Ammon's horn (tissue), 1 donor: ENCODE measurements around the gene ANK3.

Experiments
- DNase-seq: peaks from one replicate; pipeline ENCODE4 v3.0.0-alpha.2; 2016; ENCODE audit warnings: low spot score

The ANK3 gene

DNA sequence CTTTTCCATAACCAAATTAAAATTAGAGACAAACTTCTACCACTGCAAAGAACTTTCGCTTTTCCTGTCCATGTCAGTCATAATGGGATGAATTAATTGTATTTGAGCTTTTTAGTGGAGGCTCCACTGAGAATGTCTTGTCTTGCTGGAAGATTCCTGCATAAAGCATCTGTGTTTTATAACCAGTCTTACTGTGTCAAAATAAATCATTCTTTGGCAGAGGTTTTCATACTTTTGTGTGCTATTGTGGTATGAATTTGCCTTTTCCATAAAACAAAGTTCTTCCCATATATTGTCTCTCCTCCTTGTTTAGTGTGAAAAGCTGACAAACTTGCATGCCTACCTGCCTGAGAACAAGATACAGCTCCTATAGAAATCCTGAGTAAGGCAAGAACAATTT is 358.5 kb downstream of the ANK3 start:
- no peak for DNase-seq

DNA sequence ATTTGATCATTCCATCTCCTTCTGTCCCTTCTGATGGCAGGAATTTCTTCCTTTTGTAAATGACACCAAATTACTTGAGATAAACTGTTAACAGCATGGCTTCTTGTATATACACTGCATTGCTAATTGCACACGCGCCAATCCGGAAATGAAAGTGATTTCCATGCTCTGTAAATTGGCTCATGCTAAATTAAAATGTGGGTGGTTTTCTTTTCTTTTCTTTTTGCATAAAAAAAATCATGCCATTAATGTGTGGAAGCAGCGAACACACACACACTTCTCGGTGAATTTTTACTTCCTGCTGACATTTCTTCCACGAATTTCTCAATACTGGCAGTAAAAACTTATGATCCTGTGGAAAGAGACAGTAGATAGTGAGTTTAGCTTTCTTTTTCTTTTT is 360.2 kb downstream of the ANK3 start:
- no peak for DNase-seq

DNA sequence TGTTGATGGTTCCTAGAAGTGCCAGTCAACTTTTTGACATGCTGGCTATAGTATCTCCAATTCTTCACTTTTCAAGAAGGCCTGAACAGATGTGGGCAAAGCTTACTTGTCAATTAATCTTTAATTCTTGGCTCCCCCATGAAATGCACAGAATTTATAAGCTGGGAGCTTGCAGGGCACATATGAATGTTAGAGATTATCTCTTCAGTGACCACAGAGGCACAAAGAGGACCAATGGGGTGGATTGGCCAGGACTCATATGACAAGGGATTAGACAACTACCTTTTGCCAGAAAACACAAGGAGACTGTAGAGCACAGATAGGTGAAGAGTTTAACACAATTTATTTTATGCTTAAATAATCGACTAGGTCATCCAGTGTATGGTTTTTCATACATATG is 361.6 kb downstream of the ANK3 start:
- DNase-seq = no peak

DNA sequence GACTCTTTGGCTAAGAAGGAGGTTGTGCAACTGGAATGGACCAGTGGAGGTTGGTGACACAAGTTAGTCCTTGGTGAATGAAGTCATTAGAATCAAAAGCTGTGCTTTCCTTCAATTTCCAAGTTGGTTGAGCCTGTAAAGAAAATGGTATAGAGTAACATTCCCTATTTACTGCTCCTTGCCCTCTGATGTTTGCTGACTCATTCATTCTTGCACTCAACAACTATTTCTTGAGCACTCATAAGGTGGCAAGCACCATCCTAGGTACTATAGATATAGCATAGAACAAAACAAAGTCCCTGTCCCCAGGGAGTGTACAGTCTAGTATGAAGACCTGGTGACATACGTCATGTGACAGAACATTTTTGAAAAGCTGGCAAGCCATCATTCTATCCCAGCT is 364.4 kb downstream of the ANK3 start:
- DNase-seq = no peak

DNA sequence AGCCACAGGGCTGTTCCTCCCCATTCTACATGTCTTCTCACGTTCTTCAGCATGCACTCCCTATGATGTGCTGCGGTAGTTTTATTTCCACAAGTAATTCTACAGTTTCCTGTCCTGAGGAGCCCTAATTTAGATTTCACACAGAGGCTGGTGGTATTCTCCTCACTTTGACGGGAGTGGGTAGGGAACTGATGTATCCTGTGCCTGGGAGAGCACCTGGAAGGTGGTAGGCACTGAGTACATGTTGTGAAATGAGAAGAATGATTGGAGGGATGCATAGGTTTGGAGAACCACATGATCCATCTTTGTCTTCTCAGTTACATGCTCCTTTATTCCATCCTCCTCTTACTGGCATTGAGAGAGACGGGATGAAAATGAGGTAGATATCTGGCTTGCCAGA is 365.2 kb downstream of the ANK3 start:
- DNase-seq = no peak

DNA sequence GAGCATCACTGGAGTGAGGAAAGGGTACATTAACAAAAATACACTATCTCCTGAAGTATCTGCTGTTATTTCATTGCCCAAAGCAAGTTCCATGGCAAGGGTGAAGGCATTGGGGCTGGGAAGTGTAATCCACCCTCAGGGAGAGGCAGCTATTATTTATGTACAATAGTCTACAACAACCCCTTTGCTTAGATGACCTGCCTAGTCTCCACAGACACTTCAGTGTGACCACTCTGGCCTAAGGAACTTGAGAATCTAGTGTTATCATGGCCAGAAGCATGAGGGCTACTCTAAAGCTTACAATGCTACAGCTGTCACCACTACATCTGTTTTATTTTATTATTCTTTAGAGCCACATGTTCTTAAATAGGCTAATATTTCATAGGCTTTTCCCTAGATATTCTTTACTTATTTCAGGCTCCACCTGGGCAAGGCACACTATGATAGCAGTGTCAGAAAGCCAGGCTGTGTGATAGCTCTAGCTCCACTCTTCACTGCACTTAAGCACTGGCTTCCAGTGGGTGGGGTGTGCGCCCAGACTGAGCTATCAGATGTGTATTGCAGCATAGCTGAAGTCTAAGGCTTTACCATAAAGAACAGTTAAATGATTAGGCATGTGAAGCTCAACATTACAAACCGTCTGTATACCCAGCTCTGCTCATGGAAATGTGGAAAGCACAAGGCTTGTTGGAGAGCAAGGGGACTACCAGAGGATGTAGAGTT is 366.4 kb downstream of the ANK3 start:
- no peak for DNase-seq

DNA sequence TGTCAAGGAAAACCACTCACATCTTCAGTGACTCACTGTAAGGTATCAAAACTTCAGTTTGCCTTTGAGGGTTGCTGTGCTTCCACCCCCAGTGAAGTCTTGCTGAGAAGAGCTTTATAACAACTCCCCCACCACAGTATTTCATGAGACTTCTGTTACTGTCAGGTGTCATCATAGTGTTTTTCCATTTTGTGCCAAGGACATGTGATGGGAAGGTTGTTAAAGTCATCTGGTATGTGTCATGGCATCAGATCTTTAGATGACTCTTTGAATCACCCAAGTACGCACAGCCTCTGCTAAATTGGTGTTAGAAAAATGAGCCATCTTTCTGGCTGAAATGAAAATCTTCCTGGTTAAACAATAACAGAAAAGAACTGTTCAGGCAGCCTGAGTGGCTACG is 368.3 kb downstream of the ANK3 start:
- DNase-seq = no peak

DNA sequence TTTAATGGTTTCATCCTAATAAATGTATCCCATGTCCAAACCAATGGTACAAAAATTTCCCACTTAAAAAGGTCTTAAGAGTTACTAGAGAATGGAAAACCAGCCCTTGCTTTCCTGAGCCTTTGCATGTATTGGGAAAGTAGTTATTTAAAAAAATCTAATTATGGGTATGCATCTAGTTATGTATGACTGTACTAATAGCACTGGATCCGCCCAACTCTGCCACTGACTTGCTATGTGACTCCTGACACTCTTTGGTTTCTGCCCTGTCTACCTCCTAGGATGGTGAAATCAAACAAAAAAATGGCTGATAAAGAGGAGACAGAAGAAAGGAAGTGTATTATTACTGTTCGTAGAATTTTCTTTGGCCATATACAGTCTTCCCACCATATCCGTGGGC is 372.9 kb downstream of the ANK3 start:
- no peak for DNase-seq

DNA sequence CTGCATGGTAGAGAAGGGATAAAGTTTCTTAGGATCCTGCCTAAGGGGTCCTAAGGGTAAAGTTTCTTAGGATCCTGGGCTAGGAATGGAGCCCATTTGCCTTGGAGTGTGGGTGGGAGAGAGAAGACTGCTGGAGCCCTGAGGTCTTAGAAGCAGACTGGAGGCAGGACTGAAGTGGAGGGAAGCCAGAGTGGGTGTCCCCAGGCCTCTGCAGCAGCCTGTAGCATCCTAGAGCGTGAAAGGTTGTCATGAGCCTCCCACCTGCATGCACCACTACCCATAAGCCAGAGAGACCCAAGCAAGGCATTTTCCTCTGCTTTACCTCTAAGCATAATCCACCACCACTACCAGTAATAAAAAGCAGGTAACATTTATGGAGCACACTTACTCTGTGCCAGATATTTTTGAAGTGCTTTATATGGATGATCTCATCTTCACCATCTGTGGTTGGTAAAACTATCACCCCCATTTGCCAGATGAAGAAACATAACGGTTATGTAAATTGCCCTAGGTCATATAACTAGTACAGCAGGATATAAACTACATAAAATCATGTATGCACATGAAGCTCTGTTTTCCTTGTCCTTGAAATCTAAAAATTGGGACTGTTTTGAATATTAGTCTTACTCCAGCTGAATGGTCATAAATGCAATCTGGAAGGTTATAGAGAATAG is 379.8 kb downstream of the ANK3 start:
- DNase-seq = no peak

DNA sequence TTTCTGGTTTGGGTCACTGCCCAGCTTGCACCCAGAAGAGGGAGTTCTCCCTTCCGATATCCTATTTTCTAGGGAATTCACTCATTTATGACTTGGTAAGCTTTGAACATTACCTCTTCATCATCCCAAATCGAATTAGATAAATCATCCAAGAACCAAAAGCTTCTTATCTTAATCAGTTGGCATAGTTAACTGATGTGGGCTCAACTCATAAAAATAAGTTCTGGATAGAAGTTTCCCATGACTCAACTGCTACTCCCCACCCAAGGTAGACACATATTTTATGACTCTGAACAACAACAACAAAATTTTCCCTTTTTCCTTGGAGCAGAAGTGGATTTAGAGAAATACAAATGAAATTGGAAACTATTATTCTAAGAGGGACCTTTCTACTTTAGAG is 380.4 kb downstream of the ANK3 start:
- no peak for DNase-seq

DNA sequence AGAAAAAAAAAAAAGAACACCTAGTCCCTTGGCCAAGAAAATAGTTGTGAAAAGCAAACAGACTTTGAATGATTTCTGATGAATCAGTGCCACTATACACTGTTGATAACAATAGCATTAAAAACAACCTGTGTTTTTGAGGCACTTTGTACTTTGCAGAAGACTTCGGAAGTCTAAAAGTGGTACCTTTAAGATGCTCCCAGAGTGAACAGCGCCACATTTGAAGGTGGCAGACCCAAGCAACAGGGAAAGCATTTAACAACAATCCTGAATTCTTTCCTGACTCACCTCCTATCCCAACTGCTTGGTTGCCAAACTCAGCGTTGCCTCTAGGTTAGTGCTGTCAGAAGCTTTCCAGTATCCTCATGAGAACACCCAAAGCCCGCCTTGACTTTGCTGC is 380.9 kb downstream of the ANK3 start:
- DNase-seq = no peak

DNA sequence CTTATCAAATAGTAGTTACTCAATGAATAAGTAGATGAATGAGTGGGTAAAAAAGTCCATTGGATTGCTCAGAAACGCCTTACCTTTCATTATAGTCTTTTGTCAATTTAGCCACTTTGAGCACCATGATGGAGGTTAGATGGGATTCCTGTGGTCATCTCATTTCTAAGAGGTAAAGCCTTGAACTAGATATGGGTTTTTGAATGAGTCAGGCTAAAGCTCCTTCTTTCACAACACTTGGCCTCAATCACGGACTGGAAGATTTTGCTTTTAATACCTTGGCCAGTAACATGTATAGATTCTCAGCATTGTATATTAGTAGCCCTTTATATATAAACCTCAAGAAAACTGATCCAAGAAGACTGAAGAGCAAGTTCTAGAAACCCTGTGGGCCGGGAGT is 383.6 kb downstream of the ANK3 start:
- no peak for DNase-seq

DNA sequence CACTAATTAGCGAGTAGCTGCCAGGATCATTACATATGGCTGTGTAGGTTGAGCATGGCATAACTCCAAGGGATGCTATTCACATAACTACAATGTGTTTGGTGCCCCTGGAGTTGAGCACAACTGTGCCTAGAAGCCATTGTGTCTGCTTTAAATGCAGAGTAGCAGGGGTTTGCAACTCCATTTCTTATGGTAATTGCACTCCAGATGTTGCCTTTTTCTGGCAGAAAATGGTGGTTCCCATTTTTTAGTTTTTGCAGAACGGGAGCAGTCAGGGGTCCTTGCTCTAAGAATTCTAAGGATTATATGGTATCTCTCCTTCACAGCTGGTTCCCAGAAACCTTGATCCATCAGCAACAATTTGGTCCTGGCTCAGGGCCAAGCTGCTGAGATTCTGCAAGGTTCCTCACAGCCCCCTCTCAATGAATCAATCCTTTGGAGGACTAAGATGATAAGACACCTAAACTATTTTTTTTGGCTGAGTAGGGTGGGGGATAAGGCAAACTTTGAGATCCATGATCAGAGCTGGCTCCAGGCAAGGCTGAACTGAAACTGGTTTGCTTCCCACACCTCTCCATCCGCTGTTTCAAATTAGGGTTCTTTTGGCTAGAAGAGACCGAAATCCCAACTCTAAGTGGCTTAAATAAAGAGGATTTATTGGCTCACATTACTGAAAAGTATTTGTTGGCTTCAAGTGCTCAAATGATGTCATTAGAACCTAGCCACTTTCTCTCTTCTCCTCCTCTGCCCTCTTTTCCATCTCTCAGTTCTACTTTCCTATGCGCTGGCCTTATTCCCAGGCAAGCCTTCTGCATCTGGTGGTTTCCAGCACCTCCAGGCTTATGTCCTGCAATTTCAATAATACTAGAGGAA is 385.8 kb downstream of the ANK3 start:
- DNase-seq = no peak

DNA sequence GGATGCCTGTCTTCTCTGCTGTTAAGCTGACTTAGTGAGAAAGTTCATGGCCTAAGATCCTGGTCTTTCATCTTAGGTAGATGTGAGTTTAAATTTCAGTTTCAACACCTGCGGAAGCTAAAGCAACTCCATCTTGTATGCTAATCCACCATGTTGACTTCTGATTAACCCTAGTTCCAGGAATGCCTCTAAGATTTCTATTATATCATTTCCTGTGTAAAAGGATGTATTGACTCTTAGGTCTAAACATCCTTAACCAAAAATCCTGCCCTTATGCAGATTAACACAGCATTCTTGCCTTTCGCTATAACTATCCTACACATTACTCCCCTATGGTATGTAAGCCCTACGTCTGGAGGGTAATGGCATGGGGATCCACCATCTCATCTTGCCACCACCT is 388.9 kb downstream of the ANK3 start:
- DNase-seq = no peak

DNA sequence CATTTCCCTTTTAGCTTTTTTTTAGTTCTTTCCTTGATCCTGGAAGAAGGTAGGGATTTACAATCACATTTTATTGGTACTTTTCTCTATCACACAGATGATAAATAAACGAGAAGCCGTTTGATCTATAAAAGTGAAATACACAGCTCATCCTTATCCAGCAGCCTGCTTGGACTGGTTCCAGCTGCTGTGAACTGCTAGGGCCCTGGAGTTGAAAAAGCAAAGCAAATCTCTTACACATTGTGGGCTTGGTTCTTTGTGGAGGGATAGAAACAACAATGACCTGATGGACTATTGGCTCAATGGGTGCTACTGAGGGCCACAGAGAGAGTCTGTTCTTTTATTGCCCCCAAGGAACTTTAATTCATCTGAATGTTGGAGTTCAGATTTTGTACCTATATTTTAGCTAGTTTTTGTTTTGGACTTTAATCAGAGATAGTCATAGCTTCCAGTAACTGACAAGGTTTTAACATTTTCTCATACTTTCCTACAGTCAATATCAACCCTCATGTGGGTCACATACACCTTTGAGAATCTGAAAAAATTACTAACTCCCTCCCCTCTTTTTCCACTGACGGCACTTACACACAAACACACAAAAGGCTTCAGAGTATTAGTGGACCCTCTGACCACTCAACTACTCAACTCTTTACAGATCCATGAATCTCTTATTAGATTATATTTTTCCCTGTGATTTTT is 391.7 kb downstream of the ANK3 start:
- no peak for DNase-seq

DNA sequence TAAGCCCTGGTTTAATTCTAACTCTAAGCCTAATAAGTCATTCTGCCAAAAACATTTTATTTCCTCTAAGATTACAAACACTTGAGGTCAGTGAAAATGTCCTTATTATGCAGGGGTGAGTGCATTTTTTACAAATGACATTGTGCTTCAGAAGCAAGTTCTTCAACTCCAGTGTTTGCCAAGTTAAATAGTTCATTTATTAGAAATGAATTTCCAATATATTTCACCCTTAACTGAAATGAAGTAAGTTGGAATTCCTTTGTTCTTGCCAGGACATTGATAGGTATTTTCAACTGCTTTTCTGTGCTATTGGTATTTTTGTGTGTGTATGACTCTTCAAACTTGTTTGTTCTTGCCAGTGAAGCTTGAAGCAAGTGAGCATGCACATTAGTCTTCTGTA is 393.8 kb downstream of the ANK3 start:
- DNase-seq = no peak

DNA sequence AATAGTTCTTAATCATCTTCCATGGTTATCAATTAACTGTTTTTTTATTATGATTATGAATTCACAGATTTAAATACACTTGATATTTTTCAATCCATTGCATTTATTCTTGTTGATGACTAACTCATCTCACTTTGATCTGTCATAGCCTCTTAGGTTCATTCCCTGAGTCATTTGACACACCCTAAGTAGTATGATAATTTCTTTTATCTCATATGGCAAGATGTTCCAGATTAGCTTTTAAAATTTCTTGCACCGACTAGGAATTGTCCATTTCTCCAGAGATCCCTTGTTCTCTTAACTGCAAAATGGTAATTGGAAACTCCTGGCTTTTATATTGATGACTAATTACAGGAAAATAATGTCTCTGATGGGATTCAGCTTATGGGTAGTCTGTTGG is 395.7 kb downstream of the ANK3 start:
- no peak for DNase-seq

DNA sequence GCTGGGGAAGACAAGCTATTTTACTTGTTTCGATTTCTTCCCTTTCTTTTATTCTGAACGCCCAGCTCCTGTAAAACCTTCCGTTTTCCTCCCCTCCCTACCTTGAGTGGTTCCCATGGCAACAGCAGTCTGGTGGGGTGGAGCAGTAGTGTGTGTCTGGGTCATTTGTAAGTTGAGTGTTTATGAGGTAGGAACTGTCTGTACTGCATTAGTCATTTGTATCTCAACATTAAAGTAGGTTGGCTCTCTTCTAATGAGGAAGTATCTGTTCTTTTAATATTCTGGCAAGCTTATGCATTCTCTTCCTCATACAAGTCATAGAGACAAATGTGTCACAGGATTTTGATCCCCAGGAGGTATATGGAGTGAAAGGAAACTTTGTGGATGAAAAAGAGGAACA is 398.0 kb downstream of the ANK3 start:
- no peak for DNase-seq

DNA sequence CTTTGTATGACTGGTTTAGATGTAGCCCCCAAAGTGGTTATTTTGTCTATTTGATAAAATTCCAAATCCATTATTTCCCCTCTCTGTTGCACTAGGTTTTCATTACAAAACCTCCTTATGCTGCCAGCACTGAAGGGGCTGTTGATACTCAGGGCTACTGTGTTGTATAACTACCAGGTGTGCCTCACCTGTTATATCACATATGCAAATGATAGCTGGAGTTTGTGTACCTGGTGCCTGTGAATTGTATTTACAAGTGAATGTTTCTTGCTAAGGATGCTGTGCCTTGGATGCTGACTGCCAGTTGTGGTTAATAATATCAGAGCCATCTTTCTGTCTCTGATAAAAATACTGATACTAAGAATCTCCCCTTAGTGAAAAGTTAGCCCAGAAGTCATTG is 398.6 kb downstream of the ANK3 start:
- no peak for DNase-seq

DNA sequence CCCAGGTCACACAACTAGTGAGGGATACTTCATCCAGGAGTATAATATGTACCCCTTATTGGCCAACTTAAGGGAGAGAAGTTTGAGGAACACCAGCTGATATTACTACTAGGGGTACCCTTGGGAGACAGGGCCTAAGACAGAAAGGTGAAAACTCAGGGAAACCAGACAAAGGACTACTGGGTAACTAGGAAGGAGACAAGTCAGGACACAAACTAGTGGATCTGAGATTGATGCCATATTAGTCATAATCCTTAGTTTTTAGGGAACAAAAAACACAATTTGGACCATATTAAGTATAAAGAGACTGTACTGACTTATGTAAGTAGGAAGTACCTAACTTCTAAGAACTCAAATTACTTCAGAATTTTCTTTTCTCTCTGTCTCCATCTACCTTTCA is 404.0 kb downstream of the ANK3 start:
- DNase-seq = no peak

DNA sequence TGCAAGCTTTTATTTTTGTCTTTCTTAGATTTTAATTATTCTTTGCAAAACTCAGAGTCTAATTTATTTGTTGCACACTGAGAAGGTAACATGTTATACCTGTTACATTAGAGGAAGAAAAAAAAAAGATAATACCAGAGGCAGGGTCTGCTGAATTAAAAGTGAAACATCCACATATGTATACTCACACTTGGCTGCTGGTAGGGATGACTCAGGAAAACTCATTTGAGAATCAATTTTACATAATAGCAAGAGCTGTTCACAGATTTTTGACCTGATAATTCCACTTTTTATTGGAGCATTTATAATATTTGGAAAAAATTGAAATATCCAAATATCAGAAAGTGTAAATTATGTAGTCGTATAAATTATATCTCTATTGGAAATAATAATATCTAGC is 405.3 kb downstream of the ANK3 start:
- no peak for DNase-seq

DNA sequence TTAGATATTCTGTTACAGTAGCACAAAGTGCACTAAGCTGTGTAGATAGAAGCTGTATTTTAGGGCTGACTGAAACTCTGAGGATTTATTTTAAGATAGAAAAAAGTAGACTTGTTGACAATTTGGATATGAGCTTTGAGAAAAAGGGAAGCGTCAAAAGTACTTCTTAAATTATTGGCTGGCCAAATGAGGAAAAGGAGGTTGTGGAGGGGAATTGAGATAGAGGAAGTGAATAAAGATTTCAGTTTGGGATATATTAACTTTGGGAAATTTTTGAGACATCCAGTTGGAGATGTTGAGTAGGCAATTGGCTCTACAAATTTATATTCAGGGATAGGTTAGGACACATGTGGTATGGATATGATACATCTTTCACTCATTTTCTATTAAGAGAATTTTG is 409.3 kb downstream of the ANK3 start:
- no peak for DNase-seq

DNA sequence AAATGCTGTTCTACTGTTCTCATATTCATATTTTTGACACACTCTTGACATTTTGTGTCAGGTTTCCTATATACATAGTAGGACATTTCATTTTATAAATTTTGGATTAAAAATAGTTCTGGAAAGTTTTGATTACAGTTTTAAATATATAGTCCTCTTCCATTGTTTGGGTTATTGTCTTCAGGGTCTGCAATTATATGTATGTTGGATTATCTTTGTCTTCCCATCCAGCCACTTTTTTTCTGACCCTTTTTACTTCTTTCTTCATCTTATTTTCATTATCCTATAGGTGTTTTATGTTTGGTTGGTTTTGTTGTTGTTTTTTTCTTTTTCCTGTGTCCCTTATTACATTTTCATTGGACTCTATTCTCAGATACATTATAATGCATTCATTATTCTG is 412.2 kb downstream of the ANK3 start:
- DNase-seq = no peak
